IMR-90 (cell line): ENCODE measurements around the gene GPD1. TPM values are rescaled to one million over a fixed set of nuclear protein-coding genes. Genes with fewer than 3 reads are reported as not detected.

Source experiments
- ATAC-seq: fragments of 200-7000 bp; cut with Tn5 transposase; 2 replicates; pipeline ENCODE4 v1.9.1; 2020; ENCODE audit warnings: low read depth, mild to moderate bottlenecking, moderate library complexity
- BruUV-seq: library from RNA; stranded (reverse); fragments of 400-500 nt; replicated peaks from 2 replicates; lab custom pipeline; 2021; lab: Mats Ljungman, UMichigan
- CTCF ChIA-PET: fragments of 300-600 bp; formaldehyde crosslinking; extraction: SDS; loops from one replicate; lab custom pipeline; 2021; ENCODE audit warnings: antibody characterized with exemption; lab: Yijun Ruan, JAX
- POLR2A ChIA-PET: fragments of 300-600 bp; sonication (Branson Sonifier 250); formaldehyde crosslinking; loops from one replicate; lab custom pipeline; 2022; ENCODE audit warnings: antibody characterized with exemption; ENCODE audit not compliant: unreplicated experiment; lab: Charles Lee
- DNase-seq: peaks from one replicate; pipeline ENCODE4 v3.0.0; 2013
- H2AFZ ChIP-seq: replicated peaks from 2 replicates; pipeline ENCODE3; 2013; ENCODE audit warnings: low read length, mild to moderate bottlenecking; ENCODE audit not compliant: poor library complexity
- H2AK5ac ChIP-seq: 2 replicates; pipeline ENCODE4 v1.6.1; 2013; ENCODE audit warnings: low read depth, low read length, inconsistent platforms
- H2AK9ac ChIP-seq: replicated peaks from 2 replicates; pipeline ENCODE3; 2013; ENCODE audit warnings: mild to moderate bottlenecking, low read depth, low read length, moderate library complexity; ENCODE audit not compliant: poor library complexity
- H2BK120ac ChIP-seq: 2 replicates; pipeline ENCODE4 v1.6.1; 2013; ENCODE audit warnings: low read depth, low read length, inconsistent platforms
- H2BK15ac ChIP-seq: 3 replicates; pipeline ENCODE4 v1.6.1; 2013; ENCODE audit warnings: low read depth, low read length, inconsistent platforms
- H2BK20ac ChIP-seq: 2 replicates; pipeline ENCODE4 v1.6.1; 2013; ENCODE audit warnings: low read depth, mild to moderate bottlenecking, inconsistent platforms, low read length, moderate library complexity
- H2BK5ac ChIP-seq: 2 replicates; pipeline ENCODE4 v1.6.1; 2013; ENCODE audit warnings: mild to moderate bottlenecking, low read depth, low read length, inconsistent platforms; ENCODE audit not compliant: poor library complexity, severe bottlenecking
- H3K14ac ChIP-seq: replicated peaks from 2 replicates; pipeline ENCODE4 v1.6.1; 2013; ENCODE audit warnings: low read depth, low read length, inconsistent platforms
- H3K18ac ChIP-seq: 2 replicates; pipeline ENCODE4 v1.6.1; 2013; ENCODE audit warnings: low read depth, low read length, control low read depth
- H3K23ac ChIP-seq: 2 replicates; pipeline ENCODE4 v1.6.1; 2013; ENCODE audit warnings: low read depth, low read length, inconsistent platforms
- H3K27ac ChIP-seq: 2 replicates; pipeline ENCODE4 v1.5.1; 2013; ENCODE audit warnings: mild to moderate bottlenecking, control low read depth, low read length; ENCODE audit not compliant: insufficient read depth
- H3K27me3 ChIP-seq: 2 replicates; pipeline ENCODE4 v1.6.1; 2013; ENCODE audit warnings: low read length; ENCODE audit not compliant: control insufficient read depth, insufficient read depth
- H3K36me3 ChIP-seq: 2 replicates; pipeline ENCODE4 v1.6.1; 2013; ENCODE audit warnings: low read length, mixed read lengths; ENCODE audit not compliant: control insufficient read depth, insufficient read depth
- H3K4ac ChIP-seq: 2 replicates; pipeline ENCODE4 v1.6.1; 2013; ENCODE audit warnings: low read depth, low read length, inconsistent platforms
- H3K4me1 ChIP-seq: 2 replicates; pipeline ENCODE4 v1.6.1; 2013; ENCODE audit warnings: low read length, mixed read lengths; ENCODE audit not compliant: control insufficient read depth, insufficient read depth
- H3K4me2 ChIP-seq: 2 replicates; pipeline ENCODE4 v1.6.1; 2013; ENCODE audit warnings: low read depth, mild to moderate bottlenecking, control low read depth, low read length, moderate library complexity
- H3K4me3 ChIP-seq: 2 replicates; pipeline ENCODE4 v1.5.1; 2013; ENCODE audit warnings: low read depth, mild to moderate bottlenecking, control low read depth, low read length, moderate library complexity; ENCODE audit not compliant: insufficient read depth
- H3K56ac ChIP-seq: 2 replicates; pipeline ENCODE4 v1.6.1; 2013; ENCODE audit warnings: low read length, inconsistent platforms; ENCODE audit not compliant: insufficient read depth; ENCODE audit errors: extremely low read depth
- H3K79me1 ChIP-seq, 2 experiments: 2 replicates each; pipeline ENCODE4 v1.6.1; 2013; ENCODE audit warnings: low read length in 2 of 2, inconsistent platforms in 1 of 2, low read depth in 1 of 2
- H3K9ac ChIP-seq: 2 replicates; pipeline ENCODE4 v1.6.1; 2013; ENCODE audit warnings: low read depth, low read length, control low read depth
- H3K9me1 ChIP-seq: 2 replicates; pipeline ENCODE4 v1.6.1; 2013; ENCODE audit warnings: low read length, inconsistent platforms; ENCODE audit not compliant: insufficient read depth
- H3K9me3 ChIP-seq: 2 replicates; pipeline ENCODE4 v1.6.1; 2013; ENCODE audit warnings: low read length; ENCODE audit not compliant: control insufficient read depth, insufficient read depth
- H4K20me1 ChIP-seq: 2 replicates; pipeline ENCODE4 v1.6.1; 2013; ENCODE audit warnings: low read length, inconsistent platforms; ENCODE audit not compliant: insufficient read depth
- H4K5ac ChIP-seq: 2 replicates; pipeline ENCODE4 v1.6.1; 2013; ENCODE audit warnings: mild to moderate bottlenecking, low read depth, low read length, control low read depth
- H4K8ac ChIP-seq, 2 experiments: 2 replicates each; pipeline ENCODE4 v1.6.1; 2013; ENCODE audit warnings: low read depth in 2 of 2, low read length in 2 of 2, control low read depth in 1 of 2, inconsistent platforms in 1 of 2
- H4K91ac ChIP-seq: 2 replicates; pipeline ENCODE4 v1.6.1; 2013; ENCODE audit warnings: low read depth, low read length, inconsistent platforms; ENCODE audit not compliant: insufficient read depth
- MAZ ChIP-seq: IDR thresholded peaks from 2 replicates; pipeline ENCODE4 v1.6.1; 2012; ENCODE audit warnings: low read depth, mild to moderate bottlenecking, low read length, improper control_type of control experiment, moderate library complexity, borderline replicate concordance
- RAD21 ChIP-seq: IDR thresholded peaks from 2 replicates; pipeline ENCODE4 v1.6.1; 2012; ENCODE audit warnings: low read length, improper control_type of control experiment
- SMC3 ChIP-seq: fragments of 150-350 bp; IDR thresholded peaks from 2 replicates; pipeline ENCODE4 v1.6.1; 2016; ENCODE audit warnings: low read depth, mild to moderate bottlenecking, antibody characterized with exemption, low read length, moderate library complexity
- WGBS, 2 experiments: methylation state at CpG; one replicate each; pipeline versions ENCODE4 v1.1.5 to v1.1.7; 2013; ENCODE audit warnings: missing lambda C conversion rate in 2 of 2; ENCODE audit not compliant: insufficient read length in 1 of 2; ENCODE audit errors: extremely low coverage in 2 of 2; 5-methylcytosine and 5-hydroxymethylcytosine counted together
- dilution Hi-C: fragments of 300-500 bp; cut with HindIII; formaldehyde crosslinking; loops from one replicate; pipeline ENCODE4 v1.14.3; 2018; ENCODE audit warnings: low sequenced_read_pairs; ENCODE audit not compliant: unreplicated experiment
- in situ Hi-C: fragments of 300-500 bp; cut with MboI; formaldehyde crosslinking; loops from 3 replicates; pipeline ENCODE4 v1.14.3; 2019; ENCODE audit warnings: low sequenced_read_pairs, inconsistent platforms, mixed read lengths
- intact Hi-C: fragments of 100-400 bp; cut with micrococcal nuclease; formaldehyde crosslinking; loops from 2 replicates; pipeline ENCODE4 v1.10.0; 2022
- polyA plus RNA-seq, 3 experiments: library from polyadenylated mRNA; depleted of rRNA; stranded (reverse); fragments of >200 nt; gene quantifications; 2 replicates each; pipeline ENCODE4 v1.2.3, GENCODE V29; 2012; ENCODE audit warnings: low replicate concordance in 1 of 3
- total RNA-seq: library from RNA; depleted of rRNA; stranded (reverse); fragments of >200 nt; gene quantifications from 2 replicates; pipeline ENCODE4 v1.2.3, GENCODE V29; 2012
- TF ChIP-seq, protein P1 (sequence below): fragments of 150-350 bp; IDR thresholded peaks from 2 replicates; pipeline ENCODE4 v1.6.1; 2016; ENCODE audit warnings: low read depth, mild to moderate bottlenecking, low read length, moderate library complexity, borderline replicate concordance
- TF ChIP-seq, protein P2 (sequence below): conservative IDR thresholded peaks from 2 replicates; pipeline ENCODE4 v1.5.1; 2012; ENCODE audit warnings: mild to moderate bottlenecking, low read depth, low read length, improper control_type of control experiment

Gene GPD1
- total and polyA plus RNA-seq, 2 of the 4 experiments (the other 2 are of a cell fraction) = 0.05 to 0.18 TPM

DNA sequence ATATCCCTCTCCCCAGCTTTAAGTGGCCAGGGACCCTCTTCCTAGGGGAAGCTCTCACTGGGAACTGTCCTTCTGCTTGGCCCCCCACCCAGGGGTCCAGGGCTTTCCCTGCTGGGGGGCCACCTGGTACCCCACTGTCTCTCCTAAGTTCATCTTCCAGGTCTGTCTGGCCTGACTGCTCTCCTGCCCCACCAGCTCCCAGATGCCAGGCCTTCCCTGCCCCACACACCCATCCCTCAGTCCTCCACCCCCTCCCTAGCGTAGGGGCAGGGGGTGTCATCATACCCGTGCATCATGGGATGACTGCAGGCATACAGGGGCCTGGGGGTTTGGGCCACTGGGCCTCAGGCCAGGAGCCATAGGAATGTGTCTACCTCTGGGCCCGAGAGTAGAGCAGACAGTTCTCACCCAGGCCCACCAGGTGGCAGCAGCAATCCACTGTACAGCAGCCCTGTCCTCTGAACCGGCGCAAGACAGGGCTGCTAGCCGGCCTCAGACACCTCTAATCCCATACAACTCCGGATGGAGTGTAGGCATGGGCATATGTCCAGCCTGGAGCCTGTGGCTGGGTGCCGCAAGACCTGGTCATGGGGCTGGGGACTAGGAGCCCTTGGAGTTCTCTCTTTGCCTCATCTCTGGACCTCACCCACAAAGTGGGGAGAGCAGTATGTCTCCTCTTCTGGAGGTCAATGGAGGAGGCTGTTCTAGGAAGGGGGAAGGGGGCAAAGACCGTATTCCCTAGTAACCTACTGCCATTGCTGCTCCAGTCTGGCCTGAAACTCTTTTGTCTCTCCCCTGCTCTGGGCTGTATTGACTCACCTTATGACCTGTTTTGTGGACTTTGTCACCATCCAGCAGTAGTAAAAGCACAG, 28.6 kb upstream of the GPD1 start:
- Histone ChIP-seq H3K23ac (peak overlapping the region; percentile 16; the same call in 1 of the 2 replicates), H3K9me1 (no peaks in the 10 kb centered on the region), H3K27me3 (no peaks in the 10 kb centered on the region), H4K8ac (peak overlapping the region in 1 of 2 experiments; percentile 6; a peak in 1 of 4 replicates), H3K4ac (peak overlapping the region; percentile 54), H2BK15ac (no peak overlapping the region), H3K4me1 (peaks cover 3% of the 10 kb centered on the region; the same call in 1 of the 2 replicates), H2BK120ac (peak overlapping the region; percentile 13; the same call in 1 of the 2 replicates), H2AFZ (peak overlapping the region; percentile 85), H3K14ac (peak overlapping the region; percentile 16; the same call in 1 of the 2 replicates), H4K5ac (no peak overlapping the region), H3K9me3 (no peaks in the 10 kb centered on the region), H3K36me3 (no peaks in the 10 kb centered on the region), H3K27ac (no peak overlapping the region), H2AK9ac (no peak overlapping the region), H3K4me3 (no peak overlapping the region), H3K4me2 (no peak overlapping the region), H3K79me1 (no peaks in the 10 kb centered on the region), H3K56ac (no peak overlapping the region; the same call in 1 of the 2 replicates), H3K18ac (no peak overlapping the region), H2AK5ac (no peak overlapping the region), H3K9ac (no peak overlapping the region), H4K20me1 (no peaks in the 10 kb centered on the region; the same call in 1 of the 2 replicates), H2BK5ac (no peak overlapping the region), H2BK20ac (no peak overlapping the region), H4K91ac (no peak overlapping the region; the same call in 1 of the 2 replicates)
- in situ Hi-C loops (no loop called here), dilution Hi-C loops (no loop called here), intact Hi-C loops (loop anchor here (1.0 to 2.0 kb wide), 2 partner anchors 100 to 240 kb away; no protein-coding TSS in a partner anchor)
- BruUV-seq = no TSS peak
- ATAC-seq (peak; percentile 98), DNase-seq (peak; percentile 76)
- ChIA-PET CTCF (interaction anchor here (1.6 kb wide), 1 partner anchor 9 kb away, joined by 4 read pairs; no protein-coding TSS in a partner anchor), POLR2A (no interaction called here)
- peak; percentile 18; the same call in 1 of the 2 replicates for TF ChIP-seq MAZ
- TF ChIP-seq, protein P1, sequence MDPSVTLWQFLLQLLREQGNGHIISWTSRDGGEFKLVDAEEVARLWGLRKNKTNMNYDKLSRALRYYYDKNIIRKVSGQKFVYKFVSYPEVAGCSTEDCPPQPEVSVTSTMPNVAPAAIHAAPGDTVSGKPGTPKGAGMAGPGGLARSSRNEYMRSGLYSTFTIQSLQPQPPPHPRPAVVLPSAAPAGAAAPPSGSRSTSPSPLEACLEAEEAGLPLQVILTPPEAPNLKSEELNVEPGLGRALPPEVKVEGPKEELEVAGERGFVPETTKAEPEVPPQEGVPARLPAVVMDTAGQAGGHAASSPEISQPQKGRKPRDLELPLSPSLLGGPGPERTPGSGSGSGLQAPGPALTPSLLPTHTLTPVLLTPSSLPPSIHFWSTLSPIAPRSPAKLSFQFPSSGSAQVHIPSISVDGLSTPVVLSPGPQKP = no peak
- TF ChIP-seq, protein P2, sequence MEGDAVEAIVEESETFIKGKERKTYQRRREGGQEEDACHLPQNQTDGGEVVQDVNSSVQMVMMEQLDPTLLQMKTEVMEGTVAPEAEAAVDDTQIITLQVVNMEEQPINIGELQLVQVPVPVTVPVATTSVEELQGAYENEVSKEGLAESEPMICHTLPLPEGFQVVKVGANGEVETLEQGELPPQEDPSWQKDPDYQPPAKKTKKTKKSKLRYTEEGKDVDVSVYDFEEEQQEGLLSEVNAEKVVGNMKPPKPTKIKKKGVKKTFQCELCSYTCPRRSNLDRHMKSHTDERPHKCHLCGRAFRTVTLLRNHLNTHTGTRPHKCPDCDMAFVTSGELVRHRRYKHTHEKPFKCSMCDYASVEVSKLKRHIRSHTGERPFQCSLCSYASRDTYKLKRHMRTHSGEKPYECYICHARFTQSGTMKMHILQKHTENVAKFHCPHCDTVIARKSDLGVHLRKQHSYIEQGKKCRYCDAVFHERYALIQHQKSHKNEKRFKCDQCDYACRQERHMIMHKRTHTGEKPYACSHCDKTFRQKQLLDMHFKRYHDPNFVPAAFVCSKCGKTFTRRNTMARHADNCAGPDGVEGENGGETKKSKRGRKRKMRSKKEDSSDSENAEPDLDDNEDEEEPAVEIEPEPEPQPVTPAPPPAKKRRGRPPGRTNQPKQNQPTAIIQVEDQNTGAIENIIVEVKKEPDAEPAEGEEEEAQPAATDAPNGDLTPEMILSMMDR = peak; percentile 94
- TF ChIP-seq SMC3 = peak; percentile 87
- TF ChIP-seq RAD21 = peak; percentile 95
- WGBS, 2 experiments = 0% methylated on average over 3 of the region's 9 CpGs; no CpG with 5 or more reads in 1 of the 2 experiments
